Bronchial epithelial cell (primary cell): ENCODE data around the gene GRK4. TPM values are rescaled to one million over a fixed set of nuclear protein-coding genes. Genes with fewer than 3 reads are reported as not detected.

Source experiments
- DNase-seq: peaks from one replicate; pipeline ENCODE4 v3.0.0-alpha.2; 2010; ENCODE audit warnings: low read depth
- FAIRE-seq: peaks from 2 replicates; lab custom pipeline; 2011; peaks lifted over from hg19 to GRCh38; lab: Jason Lieb, UNC
- H3K27me3 ChIP-seq: 2 replicates; pipeline ENCODE4 v1.5.1; 2011; ENCODE audit warnings: low read length; ENCODE audit not compliant: control insufficient read depth, insufficient read depth
- H3K36me3 ChIP-seq: 2 replicates; pipeline ENCODE4 v1.5.1; 2011; ENCODE audit warnings: low read length; ENCODE audit not compliant: control insufficient read depth, insufficient read depth
- H3K4me3 ChIP-seq: 2 replicates; pipeline ENCODE4 v1.5.1; 2011; ENCODE audit warnings: mild to moderate bottlenecking, low read depth, low read length, control low read depth
- CTCF ChIP-seq: IDR thresholded peaks from 2 replicates; pipeline ENCODE4 v1.5.1; 2011; ENCODE audit warnings: mild to moderate bottlenecking, moderate library complexity, low read length, control low read depth, inconsistent platforms; ENCODE audit not compliant: insufficient read depth, severe bottlenecking
- total RNA-seq: library from RNA; depleted of rRNA; stranded (reverse); fragments of >200 nt; gene quantifications from 2 replicates; pipeline ENCODE4 v1.2.1, GENCODE V29; 2014

The GRK4 gene
- total RNA-seq, 1 donor from 2014 or later, result 3.7 TPM

GRCh38 chr4:3083732-3084131, 120.4 kb downstream of the GRK4 start:
- FAIRE-seq, result no peak
- DNase-seq, result no peak
- peaks cover 4% of the 10 kb centered on the region for H3K36me3 ChIP-seq
- H3K27me3 ChIP-seq, result no peaks in the 10 kb centered on the region
- TF ChIP-seq CTCF, result no peak
- no peak overlapping the region for H3K4me3 ChIP-seq

- no peak for FAIRE-seq
- peaks cover 4% of the 10 kb centered on the region for H3K36me3 ChIP-seq
- DNase-seq, result no peak
- no peak overlapping the region for H3K4me3 ChIP-seq
- TF ChIP-seq CTCF, result no peak
- H3K27me3 ChIP-seq, result no peaks in the 10 kb centered on the region
These were observed 122.7 kb downstream of the GRK4 start for GRCh38 chr4:3085948-3086670.

- H3K36me3 ChIP-seq, result peaks cover 4% of the 10 kb centered on the region
- no peak overlapping the region for H3K4me3 ChIP-seq
- DNase-seq, result no peak
- TF ChIP-seq CTCF, result no peak
- H3K27me3 ChIP-seq, result no peaks in the 10 kb centered on the region
- FAIRE-seq, result no peak
These were observed 123.9 kb downstream of the GRK4 start for GRCh38 chr4:3087115-3087797.

Other genes with a start within 250 kb of the GRK4 start
- 43.4 and 64.5 TPM in 2 replicates for gene TNIP2, start 207.2 kb upstream of the GRK4 start, total RNA-seq
- gene SH3BP2, start 170.5 kb upstream of the GRK4 start, total RNA-seq, result 31.1 and 86.3 TPM in 2 replicates
- 71.9 and 113 TPM in 2 replicates for gene ADD1, start 119.7 kb upstream of the GRK4 start, total RNA-seq
- 20.9 and 31.1 TPM in 2 replicates for gene NOP14, start 165 bp upstream of the GRK4 start, total RNA-seq
- not detected in 2 replicates for gene HTT-AS, start 111.0 kb downstream of the GRK4 start, total RNA-seq
- gene HTT, start 111.1 kb downstream of the GRK4 start, total RNA-seq, result 24.0 and 28.4 TPM in 2 replicates